ENCODE data around the gene MOXD1. TPM values are rescaled to one million over a fixed set of nuclear protein-coding genes. Genes with fewer than 3 reads are reported as not detected.

MOXD1 gene
- total RNA-seq, 2 experiments from 2014 or later: not detected

DNA sequence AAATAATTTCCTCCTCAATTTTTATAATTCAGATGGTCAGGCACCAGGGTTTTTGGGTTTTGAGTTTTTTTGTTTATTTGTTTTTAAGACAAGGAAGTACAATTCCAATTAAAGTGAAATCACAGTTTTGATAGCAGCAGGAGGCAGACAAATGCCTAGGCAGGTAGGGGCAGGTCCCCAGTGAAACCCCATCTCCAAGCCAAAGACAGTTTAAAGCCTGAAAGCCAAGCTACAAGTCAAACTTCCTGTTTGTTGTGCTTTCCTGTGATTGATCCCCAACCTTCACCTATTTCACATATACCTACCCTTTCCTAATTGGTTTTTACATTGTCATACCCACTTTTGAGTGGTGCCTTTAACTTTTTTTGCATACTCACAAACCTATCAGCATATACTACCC, 149.6 kb downstream of the MOXD1 start:
- CTCF ChIA-PET: no interaction called here
- TF ChIP-seq, protein P1, sequence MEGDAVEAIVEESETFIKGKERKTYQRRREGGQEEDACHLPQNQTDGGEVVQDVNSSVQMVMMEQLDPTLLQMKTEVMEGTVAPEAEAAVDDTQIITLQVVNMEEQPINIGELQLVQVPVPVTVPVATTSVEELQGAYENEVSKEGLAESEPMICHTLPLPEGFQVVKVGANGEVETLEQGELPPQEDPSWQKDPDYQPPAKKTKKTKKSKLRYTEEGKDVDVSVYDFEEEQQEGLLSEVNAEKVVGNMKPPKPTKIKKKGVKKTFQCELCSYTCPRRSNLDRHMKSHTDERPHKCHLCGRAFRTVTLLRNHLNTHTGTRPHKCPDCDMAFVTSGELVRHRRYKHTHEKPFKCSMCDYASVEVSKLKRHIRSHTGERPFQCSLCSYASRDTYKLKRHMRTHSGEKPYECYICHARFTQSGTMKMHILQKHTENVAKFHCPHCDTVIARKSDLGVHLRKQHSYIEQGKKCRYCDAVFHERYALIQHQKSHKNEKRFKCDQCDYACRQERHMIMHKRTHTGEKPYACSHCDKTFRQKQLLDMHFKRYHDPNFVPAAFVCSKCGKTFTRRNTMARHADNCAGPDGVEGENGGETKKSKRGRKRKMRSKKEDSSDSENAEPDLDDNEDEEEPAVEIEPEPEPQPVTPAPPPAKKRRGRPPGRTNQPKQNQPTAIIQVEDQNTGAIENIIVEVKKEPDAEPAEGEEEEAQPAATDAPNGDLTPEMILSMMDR (IDR thresholded peaks at IDR 0.05): no peak

DNA sequence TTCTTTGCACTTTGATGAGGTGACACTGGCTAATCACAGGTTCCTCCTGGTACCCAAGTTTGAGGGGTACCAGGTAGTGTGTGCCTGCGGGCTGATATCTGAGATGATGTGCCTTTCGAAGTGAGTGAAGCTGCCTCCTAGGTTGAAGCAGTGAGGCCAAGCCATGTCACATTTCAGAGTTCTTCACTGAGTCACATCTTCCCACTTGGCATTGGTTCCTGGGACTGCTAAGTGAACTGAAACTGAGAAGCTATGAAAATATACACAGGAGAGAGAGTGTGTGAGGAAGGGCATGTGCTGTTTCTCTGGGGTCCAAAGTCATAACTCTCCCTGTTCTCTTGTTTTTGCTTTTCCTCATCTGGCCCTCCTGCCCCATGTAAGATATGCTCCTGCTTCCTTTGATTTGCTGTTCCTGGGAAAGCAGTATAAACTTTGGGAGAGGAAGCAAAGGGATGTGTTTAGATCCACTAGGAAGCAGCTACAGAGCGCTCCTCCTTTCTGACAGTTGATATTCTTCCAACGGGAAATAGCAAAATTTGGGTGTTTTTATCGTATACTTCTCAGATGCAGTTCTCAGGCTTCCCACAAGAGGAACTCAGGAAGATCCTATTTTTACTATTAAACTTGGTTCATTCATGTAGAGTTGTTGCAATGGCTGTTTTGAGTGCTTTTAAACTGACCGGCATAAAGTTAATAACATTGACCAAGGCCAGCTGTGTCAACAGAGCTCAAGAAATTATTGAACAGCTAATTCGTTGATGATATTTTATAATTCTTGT, 153.7 kb downstream of the MOXD1 start:
- TF ChIP-seq, protein P1 (IDR thresholded peaks at IDR 0.05): no peak

More for the DNA sequence above, 149.6 kb downstream of the MOXD1 start:
- Mint-ChIP-seq H3K27ac (no peak overlapping the region), H3K36me3 (ENCODE audit: low read depth) (no peaks in the 10 kb centered on the region), H3K27me3 (peaks cover 16% of the 10 kb centered on the region), H3K4me3 (no peak overlapping the region), H3K4me1 (ENCODE audit: low read depth) (no peaks in the 10 kb centered on the region), H3K9me3 (no peaks in the 10 kb centered on the region)
- POLR2A ChIA-PET: no interaction called here
- no peak for ATAC-seq
- intact Hi-C loops (cut with micrococcal nuclease): no loop called here
- DNase-seq: no peak

DNA sequence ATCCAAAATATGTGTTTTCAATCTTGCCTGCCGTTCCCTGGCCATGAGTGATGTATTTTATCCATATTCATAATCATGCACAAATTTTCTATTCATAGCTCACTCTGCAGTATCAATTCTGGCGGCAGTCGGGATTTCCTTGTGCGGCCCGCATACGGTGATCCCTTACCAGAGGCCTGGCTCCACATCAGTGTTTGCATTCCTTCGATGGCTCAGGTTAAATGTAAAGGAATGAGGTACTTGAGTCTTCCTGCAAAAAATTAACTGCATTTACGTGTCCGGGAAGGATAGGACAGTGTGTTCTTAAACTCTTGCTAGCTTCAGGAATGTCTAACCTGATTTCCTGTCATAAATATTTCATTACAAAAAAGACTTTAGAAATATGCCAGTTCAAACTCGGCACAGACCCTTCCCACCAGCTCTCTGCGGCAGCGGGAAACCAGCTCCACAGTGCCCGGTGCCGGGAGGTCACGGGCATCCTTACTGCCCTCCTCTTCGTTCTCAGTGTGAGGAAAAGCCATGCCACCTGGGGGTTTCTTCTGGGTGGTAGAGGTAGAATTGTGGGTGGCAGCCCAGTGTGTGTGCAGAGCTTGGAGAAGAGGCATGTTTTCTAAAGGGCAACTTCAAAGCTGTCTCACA, 154.5 kb downstream of the MOXD1 start:
- TF ChIP-seq, protein P1 (IDR thresholded peaks at IDR 0.05): no peak
- POLR2A ChIA-PET: no interaction called here
- H3K4me1 Mint-ChIP-seq (ENCODE audit: low read depth): no peaks in the 10 kb centered on the region
- H3K27ac Mint-ChIP-seq: no peak overlapping the region
- intact Hi-C loops (cut with micrococcal nuclease): no loop called here
- no peak overlapping the region for H3K4me3 Mint-ChIP-seq
- no peaks in the 10 kb centered on the region for H3K36me3 Mint-ChIP-seq (ENCODE audit: low read depth)
- no peak for ATAC-seq
- no peak for DNase-seq
- H3K9me3 Mint-ChIP-seq: no peaks in the 10 kb centered on the region
- CTCF ChIA-PET: interaction anchor here (1.6 kb wide), 1 partner anchor 33 kb away, joined by 5 read pairs; no protein-coding TSS in a partner anchor
- peaks cover 10% of the 10 kb centered on the region for H3K27me3 Mint-ChIP-seq

More for the DNA sequence above, 153.7 kb downstream of the MOXD1 start:
- POLR2A ChIA-PET: no interaction called here
- DNase-seq (no peak), ATAC-seq (no peak)
- CTCF ChIA-PET: interaction anchor here (0.8 to 1.6 kb wide), 2 partner anchors 32 to 237 kb away, joined by 3 to 5 read pairs; no protein-coding TSS in a partner anchor
- Mint-ChIP-seq H3K4me3 (no peak overlapping the region), H3K27ac (no peak overlapping the region), H3K27me3 (peaks cover 10% of the 10 kb centered on the region), H3K36me3 (ENCODE audit: low read depth) (no peaks in the 10 kb centered on the region), H3K9me3 (no peaks in the 10 kb centered on the region), H3K4me1 (ENCODE audit: low read depth) (no peaks in the 10 kb centered on the region)
- intact Hi-C loops (cut with micrococcal nuclease): no loop called here

DNA sequence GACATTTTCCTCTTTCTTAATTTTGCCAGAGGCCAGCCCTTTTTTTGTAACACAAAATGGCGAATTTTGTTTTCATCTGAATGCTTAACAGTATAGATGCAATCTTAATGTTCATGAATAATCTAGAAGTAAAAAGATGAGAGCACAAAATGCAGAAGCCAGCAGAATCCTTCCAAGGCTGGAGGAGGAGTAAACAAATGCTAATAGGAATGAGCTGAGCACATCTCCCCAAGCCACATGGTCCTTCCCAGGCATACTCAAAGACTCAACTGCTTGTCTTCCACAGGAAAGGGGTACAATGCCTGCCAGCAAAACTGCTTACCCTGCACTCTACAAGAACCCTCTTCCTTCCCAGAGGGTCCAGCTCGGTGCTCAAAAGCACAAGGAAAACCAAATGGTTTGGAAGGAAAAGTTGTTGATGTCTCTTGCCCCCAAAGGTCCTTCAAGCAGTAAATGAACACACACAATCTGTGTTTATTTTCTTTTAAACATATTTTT, 155.1 kb downstream of the MOXD1 start:
- ChIA-PET CTCF (interaction anchor here (1.6 kb wide), 1 partner anchor 34 kb away, joined by 5 read pairs; no protein-coding TSS in a partner anchor), POLR2A (no interaction called here)
- DNase-seq: no peak
- no peaks in the 10 kb centered on the region for H3K9me3 Mint-ChIP-seq
- intact Hi-C loops (cut with micrococcal nuclease): no loop called here
- TF ChIP-seq, protein P1 (IDR thresholded peaks at IDR 0.05): no peak
- peaks cover 10% of the 10 kb centered on the region for H3K27me3 Mint-ChIP-seq
- no peaks in the 10 kb centered on the region for H3K36me3 Mint-ChIP-seq (ENCODE audit: low read depth)
- no peak overlapping the region for H3K4me3 Mint-ChIP-seq
- ATAC-seq: no peak
- H3K27ac Mint-ChIP-seq: no peak overlapping the region
- no peaks in the 10 kb centered on the region for H3K4me1 Mint-ChIP-seq (ENCODE audit: low read depth)

Other genes with a start within 250 kb of the MOXD1 start
- gene STX7, start 111.6 kb upstream of the MOXD1 start, total RNA-seq: 10 to 100 TPM; 11.8 to 15.1 TPM
- not detected for gene TAAR9, start 136.8 kb upstream of the MOXD1 start, total RNA-seq
- gene TAAR8, start 151.2 kb upstream of the MOXD1 start, total RNA-seq: not detected
- not detected for gene TAAR6, start 168.8 kb upstream of the MOXD1 start, total RNA-seq
- not detected for gene TAAR5, start 188.3 kb upstream of the MOXD1 start, total RNA-seq
- not detected for gene TAAR2, start 222.8 kb upstream of the MOXD1 start, total RNA-seq